Measurements from ENCODE around the gene PI3. TPM values are rescaled to one million over a fixed set of nuclear protein-coding genes. Genes with fewer than 3 reads are reported as not detected.

Gene PI3
- total RNA-seq, 1 experiment from 2014 or later, result 3.7 TPM

- Mint-ChIP-seq H3K27me3 (ENCODE audit: insufficient read depth, unreplicated experiment) (peaks cover 22% of the 10 kb centered on the region), H3K36me3 (ENCODE audit: insufficient read depth, unreplicated experiment) (no peaks in the 10 kb centered on the region), H3K27ac (ENCODE audit: unreplicated experiment) (no peak overlapping the region), H3K9me3 (ENCODE audit: unreplicated experiment) (peaks cover 30% of the 10 kb centered on the region), H3K4me1 (ENCODE audit: low read depth, unreplicated experiment) (no peaks in the 10 kb centered on the region), H3K4me3 (ENCODE audit: unreplicated experiment) (no peak overlapping the region)
- no peak for TF ChIP-seq CTCF (IDR thresholded peaks at IDR 0.05; ENCODE audit: insufficient read depth in 1 of 2, low read depth in 1 of 2, low read length in 1 of 2, severe bottlenecking in 1 of 2, unreplicated experiment in 1 of 2)
- ChIA-PET CTCF (no interaction called here), POLR2A (no interaction called here)
- no peak for DNase-seq
- intact Hi-C loops (cut with micrococcal nuclease; ENCODE audit: unreplicated experiment), result no loop called here
- Histone ChIP-seq H3K36me3 (ENCODE audit: control insufficient read depth, insufficient read depth, low read length) (no peaks in the 10 kb centered on the region), H3K4me3 (ENCODE audit: low read depth, low read length) (no peak overlapping the region), H3K4me1 (no peaks in the 10 kb centered on the region), H3K9me3 (peaks cover 7% of the 10 kb centered on the region; the same call in 1 of the 2 replicates), H3K27me3 (replicated peaks; ENCODE audit: control insufficient read depth, insufficient read depth, low read length) (no peaks in the 10 kb centered on the region)
- BruUV-seq (replicated peaks), result no TSS peak
Observed at GRCh38 chr20:45157962-45158361, 16.7 kb upstream of the PI3 start.

- Histone ChIP-seq H3K27me3 (replicated peaks; ENCODE audit: control insufficient read depth, insufficient read depth, low read length) (no peaks in the 10 kb centered on the region), H3K4me3 (ENCODE audit: low read depth, low read length) (no peak overlapping the region), H3K36me3 (ENCODE audit: control insufficient read depth, insufficient read depth, low read length) (no peaks in the 10 kb centered on the region), H3K4me1 (no peaks in the 10 kb centered on the region), H3K9me3 (peaks cover 7% of the 10 kb centered on the region; the same call in 1 of the 2 replicates)
- no peak for TF ChIP-seq CTCF (IDR thresholded peaks at IDR 0.05; ENCODE audit: insufficient read depth in 1 of 2, low read depth in 1 of 2, low read length in 1 of 2, severe bottlenecking in 1 of 2, unreplicated experiment in 1 of 2)
- no peak for DNase-seq
- Mint-ChIP-seq H3K27ac (ENCODE audit: unreplicated experiment) (no peak overlapping the region), H3K4me3 (ENCODE audit: unreplicated experiment) (no peak overlapping the region), H3K9me3 (ENCODE audit: unreplicated experiment) (peaks cover 29% of the 10 kb centered on the region), H3K27me3 (ENCODE audit: insufficient read depth, unreplicated experiment) (peaks cover 18% of the 10 kb centered on the region), H3K4me1 (ENCODE audit: low read depth, unreplicated experiment) (no peaks in the 10 kb centered on the region), H3K36me3 (ENCODE audit: insufficient read depth, unreplicated experiment) (no peaks in the 10 kb centered on the region)
- ChIA-PET POLR2A (no interaction called here), CTCF (interaction anchor here (1.0 kb wide), 1 partner anchor 45 kb away, joined by 3 read pairs; no protein-coding TSS in a partner anchor)
- BruUV-seq (replicated peaks), result no TSS peak
- intact Hi-C loops (cut with micrococcal nuclease; ENCODE audit: unreplicated experiment), result no loop called here
Observed at GRCh38 chr20:45163083-45163803, 11.5 kb upstream of the PI3 start.

- no peaks in the 10 kb centered on the region for H3K36me3 Mint-ChIP-seq (ENCODE audit: insufficient read depth, unreplicated experiment)
- no peak for DNase-seq
- no peaks in the 10 kb centered on the region for H3K4me1 Mint-ChIP-seq (ENCODE audit: low read depth, unreplicated experiment)
- ChIA-PET CTCF (no interaction called here), POLR2A (no interaction called here)
- no peak for TF ChIP-seq CTCF (IDR thresholded peaks at IDR 0.05; ENCODE audit: insufficient read depth in 1 of 2, low read depth in 1 of 2, low read length in 1 of 2, severe bottlenecking in 1 of 2, unreplicated experiment in 1 of 2)
- BruUV-seq (replicated peaks), result no TSS peak
- Histone ChIP-seq H3K4me1 (no peaks in the 10 kb centered on the region), H3K27me3 (replicated peaks; ENCODE audit: control insufficient read depth, insufficient read depth, low read length) (no peaks in the 10 kb centered on the region), H3K36me3 (ENCODE audit: control insufficient read depth, insufficient read depth, low read length) (no peaks in the 10 kb centered on the region), H3K9me3 (peaks cover 7% of the 10 kb centered on the region; the same call in 1 of the 2 replicates), H3K4me3 (ENCODE audit: low read depth, low read length) (no peak overlapping the region)
- no peak overlapping the region for H3K4me3 Mint-ChIP-seq (ENCODE audit: unreplicated experiment)
- H3K9me3 Mint-ChIP-seq (ENCODE audit: unreplicated experiment), result peaks cover 12% of the 10 kb centered on the region
- H3K27ac Mint-ChIP-seq (ENCODE audit: unreplicated experiment), result no peak overlapping the region
- peaks cover 10% of the 10 kb centered on the region for H3K27me3 Mint-ChIP-seq (ENCODE audit: insufficient read depth, unreplicated experiment)
- intact Hi-C loops (cut with micrococcal nuclease; ENCODE audit: unreplicated experiment), result no loop called here
Observed at GRCh38 chr20:45164906-45165305, 9.8 kb upstream of the PI3 start.
